ENCODE measurements around the gene FLYWCH1.

FLYWCH1 gene

GRCh38 chr16:2899564-2900072 is 12.1 kb upstream of the FLYWCH1 start:
- no peak for DNase-seq

GRCh38 chr16:2900526-2901075 is 11.1 kb upstream of the FLYWCH1 start:
- DNase-seq = no peak

GRCh38 chr16:2902337-2903130 is 9.2 kb upstream of the FLYWCH1 start:
- no peak for DNase-seq

- peak; percentile 81 for DNase-seq
These were observed 7.4 kb upstream of the FLYWCH1 start for GRCh38 chr16:2904100-2904921.

GRCh38 chr16:2904922-2905240 is 6.8 kb upstream of the FLYWCH1 start:
- peak; percentile 24 for DNase-seq

GRCh38 chr16:2905241-2905987 is 6.3 kb upstream of the FLYWCH1 start:
- DNase-seq = peak; percentile 94

GRCh38 chr16:2905988-2906387 is 5.7 kb upstream of the FLYWCH1 start:
- DNase-seq = no peak

GRCh38 chr16:2907084-2907753 is 4.5 kb upstream of the FLYWCH1 start:
- peak; percentile 48 for DNase-seq

- DNase-seq = no peak
These were observed 1.2 kb upstream of the FLYWCH1 start for GRCh38 chr16:2910441-2910969.

GRCh38 chr16:2912330-2913199 is 834 bp downstream of the FLYWCH1 start:
- peak; percentile 43 for DNase-seq

- DNase-seq = peak; percentile 19
These were observed 1.9 kb downstream of the FLYWCH1 start for GRCh38 chr16:2913603-2914002.

GRCh38 chr16:2914233-2914632 is 2.5 kb downstream of the FLYWCH1 start:
- DNase-seq = no peak

- DNase-seq = no peak
These were observed 3.6 kb downstream of the FLYWCH1 start for GRCh38 chr16:2915196-2915929.

- DNase-seq = peak; percentile 66
These were observed 8.0 kb downstream of the FLYWCH1 start for GRCh38 chr16:2919511-2920255.

- DNase-seq = no peak
These were observed 11.8 kb downstream of the FLYWCH1 start for GRCh38 chr16:2923481-2923880.

GRCh38 chr16:2924901-2925755 is 13.4 kb downstream of the FLYWCH1 start:
- no peak for DNase-seq

- DNase-seq = no peak
These were observed 14.4 kb downstream of the FLYWCH1 start for GRCh38 chr16:2925951-2926649.

GRCh38 chr16:2926650-2926999 is 14.9 kb downstream of the FLYWCH1 start:
- no peak for DNase-seq
